Esophagus squamous epithelium (tissue), 4 donors: Measurements from ENCODE around the gene EPHA3.

Experiments
- CTCF ChIP-seq, 6 experiments: fragments of 450-650 bp in 4 of 6; fragments of 200-600 bp in 2 of 6; sonication (generic) in 2 of 6; IDR thresholded peaks; one replicate each; pipeline ENCODE4 v1.5.1; 2016 to 2019; ENCODE audit warnings: antibody characterized with exemption in 6 of 6, mild to moderate bottlenecking in 4 of 6, moderate library complexity in 4 of 6
- POLR2A ChIP-seq, 4 donors: fragments of 450-650 bp; IDR thresholded peaks; one replicate each; pipeline ENCODE4 v1.6.1; 2017; ENCODE audit warnings: antibody characterized with exemption in 4 of 4, mild to moderate bottlenecking in 4 of 4, moderate library complexity in 3 of 4

GRCh38 chr3:89372456-89372855 lies 265.0 kb downstream of the EPHA3 start:
- no peak for TF ChIP-seq CTCF (IDR thresholded peaks at IDR 0.05)
- TF ChIP-seq POLR2A (IDR thresholded peaks at IDR 0.05) = no peak
